Fibroblast of pulmonary artery (primary cell): Measurements from ENCODE around the gene METTL17.

Experiments used
- DNase-seq: peaks from one replicate; pipeline ENCODE4 v3.0.0-alpha.2; 2010; ENCODE audit warnings: low read depth
- H3K4me3 ChIP-seq: replicated peaks from 2 replicates; pipeline ENCODE4 v1.5.1; 2011; ENCODE audit warnings: low read depth, mild to moderate bottlenecking, control low read depth, low read length, moderate library complexity
- CTCF ChIP-seq: IDR thresholded peaks from 2 replicates; pipeline ENCODE4 v1.5.1; 2011; ENCODE audit warnings: mild to moderate bottlenecking, control low read depth, low read length, inconsistent platforms; ENCODE audit errors: missing control alignments

Gene METTL17

GRCh38 chr14:21024585-21025370 is 35.0 kb downstream of the METTL17 start, which contains the start of gene NDRG2:
TSS of gene NDRG2 (minus strand) at chr14:21025061. CDS start at chr14:21023315, 1,746 bp downstream.
- peak; percentile 40 for DNase-seq
- peak within 1 kb of the TSS; percentile 62 for H3K4me3 ChIP-seq
- no peak for TF ChIP-seq CTCF

GRCh38 chr14:21025371-21026273 is 35.8 kb downstream of the METTL17 start:
- no peak for DNase-seq
- peak overlapping the region; percentile 62 for H3K4me3 ChIP-seq
- TF ChIP-seq CTCF, result no peak

GRCh38 chr14:21026274-21026987 is 36.7 kb downstream of the METTL17 start:
- no peak overlapping the region for H3K4me3 ChIP-seq
- no peak for DNase-seq
- TF ChIP-seq CTCF, result no peak

GRCh38 chr14:21026988-21027315 is 37.2 kb downstream of the METTL17 start:
- H3K4me3 ChIP-seq, result no peak overlapping the region
- DNase-seq, result no peak
- no peak for TF ChIP-seq CTCF

- H3K4me3 ChIP-seq, result no peak within 1 kb of the TSS
- no peak for TF ChIP-seq CTCF
These were observed 40.1 kb downstream of the METTL17 start, which contains the start of gene TPPP2 for GRCh38 chr14:21029917-21030316. TSS of gene TPPP2 (plus strand) at chr14:21030217. CDS start at chr14:21030582, 365 bp downstream.

GRCh38 chr14:21030531-21030930 is 40.8 kb downstream of the METTL17 start:
- H3K4me3 ChIP-seq, result no peak overlapping the region
- TF ChIP-seq CTCF, result no peak
- no peak for DNase-seq

More at GRCh38 chr14:21029917-21030316, 40.1 kb downstream of the METTL17 start, which contains the start of gene TPPP2:
- no peak for DNase-seq
